Hepatic stellate cell (primary cell): ENCODE measurements around the gene CRYBG3.
"Not testable (repeated sequence)": the region's sequence is repeated elsewhere in the genome, so short reads cannot be mapped to it uniquely, and the experiment has no call there.

Experiments used
- DNase-seq: peaks from one replicate; pipeline ENCODE4 v3.0.0; 2011; ENCODE audit warnings: low spot score

CRYBG3 gene

GRCh38 chr3:97821774-97822358 is at the start of gene CRYBG3:
Gene CRYBG3, plus strand, starts transcription at chr3:97822011. Its CDS starts 196 bp downstream, at chr3:97822207.
- peak; percentile 82 for DNase-seq

GRCh38 chr3:97772926-97773325 is 48.9 kb upstream of the CRYBG3 start:
- DNase-seq: no peak

- DNase-seq: no peak
These were observed 43.7 kb upstream of the CRYBG3 start for GRCh38 chr3:97778152-97778551.

GRCh38 chr3:97793420-97794019 is 28.3 kb upstream of the CRYBG3 start:
- peak; percentile 3 for DNase-seq

GRCh38 chr3:97795951-97796350 is 25.9 kb upstream of the CRYBG3 start:
- no peak for DNase-seq

GRCh38 chr3:97804471-97804870 is 17.3 kb upstream of the CRYBG3 start:
- no peak for DNase-seq

GRCh38 chr3:97810779-97811390 is 10.9 kb upstream of the CRYBG3 start:
- DNase-seq: no peak

GRCh38 chr3:97815149-97815917 is 6.5 kb upstream of the CRYBG3 start:
- peak; percentile 3 for DNase-seq

- DNase-seq: no peak
These were observed 5.0 kb upstream of the CRYBG3 start for GRCh38 chr3:97816811-97817210.

- no peak for DNase-seq
These were observed 3.8 kb upstream of the CRYBG3 start for GRCh38 chr3:97817965-97818364.

- DNase-seq: no peak
These were observed 1.0 kb upstream of the CRYBG3 start for GRCh38 chr3:97820780-97821179.

GRCh38 chr3:97821287-97821773 is 481 bp upstream of the CRYBG3 start:
- no peak for DNase-seq

GRCh38 chr3:97822359-97822775 is 556 bp downstream of the CRYBG3 start:
- peak; percentile 58 for DNase-seq

GRCh38 chr3:97823046-97824004 is 1.5 kb downstream of the CRYBG3 start:
- DNase-seq: peak; percentile 4

GRCh38 chr3:97825101-97825500 is 3.3 kb downstream of the CRYBG3 start:
- no peak for DNase-seq

- no peak for DNase-seq
These were observed 6.1 kb downstream of the CRYBG3 start for GRCh38 chr3:97827741-97828471.

- no peak for DNase-seq
These were observed 7.4 kb downstream of the CRYBG3 start for GRCh38 chr3:97829198-97829597.

- no peak for DNase-seq
These were observed 8.8 kb downstream of the CRYBG3 start for GRCh38 chr3:97830638-97831037.

GRCh38 chr3:97831140-97831539 is 9.3 kb downstream of the CRYBG3 start:
- no peak for DNase-seq

GRCh38 chr3:97833184-97833583 is 11.4 kb downstream of the CRYBG3 start:
- DNase-seq: not testable (repeated sequence)

GRCh38 chr3:97835761-97836160 is 13.9 kb downstream of the CRYBG3 start:
- DNase-seq: no peak
